GM18867 (cell line): ENCODE data around the gene TEX35.

ENCODE experiments used
- ATAC-seq: cut with Tn5 transposase; IDR thresholded peaks from one replicate; pipeline ENCODE4 v1.9.1; 2021; ENCODE audit warnings: mild to moderate bottlenecking, moderate library complexity; ENCODE audit not compliant: unreplicated experiment

The TEX35 gene

DNA sequence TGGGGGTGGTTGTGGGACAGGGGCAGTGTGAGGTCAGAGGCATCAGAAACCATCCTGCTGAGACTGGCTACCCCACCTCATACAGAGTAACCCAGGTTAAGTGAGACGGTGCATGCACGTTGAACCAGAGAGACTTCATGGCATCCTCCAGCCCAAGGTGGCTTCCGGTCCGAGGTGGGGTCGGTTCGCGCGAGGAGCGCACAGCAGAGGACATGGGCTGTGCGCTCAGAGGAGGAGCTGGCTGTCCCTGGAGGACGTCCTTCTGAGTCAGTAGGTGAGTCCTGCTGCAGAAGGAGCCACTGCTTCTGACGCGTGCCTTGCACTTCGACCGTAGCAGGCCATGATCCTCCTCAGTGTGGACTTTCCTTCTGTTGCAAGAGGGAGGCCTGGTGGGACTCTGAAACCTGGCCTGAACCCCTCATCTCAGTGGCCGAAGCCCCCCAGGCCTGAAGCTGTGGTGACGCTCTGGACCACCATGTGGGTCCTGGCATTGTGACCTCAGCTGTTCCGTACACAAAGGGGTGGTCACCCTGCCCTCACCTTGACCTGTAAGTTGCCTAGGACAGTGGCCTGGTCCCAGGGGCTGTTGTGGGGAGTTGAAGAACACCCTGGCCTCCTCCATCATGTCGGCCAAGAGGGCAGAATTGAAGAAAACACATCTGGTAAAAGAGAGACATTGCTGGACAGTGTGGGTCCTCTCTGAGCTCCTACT lies at the start of gene TEX35:
TEX35 (plus strand) TSS at position 544 of the 712 bp plus-strand sequence; CDS start at position 624, 80 bp downstream.
- ATAC-seq = no peak

DNA sequence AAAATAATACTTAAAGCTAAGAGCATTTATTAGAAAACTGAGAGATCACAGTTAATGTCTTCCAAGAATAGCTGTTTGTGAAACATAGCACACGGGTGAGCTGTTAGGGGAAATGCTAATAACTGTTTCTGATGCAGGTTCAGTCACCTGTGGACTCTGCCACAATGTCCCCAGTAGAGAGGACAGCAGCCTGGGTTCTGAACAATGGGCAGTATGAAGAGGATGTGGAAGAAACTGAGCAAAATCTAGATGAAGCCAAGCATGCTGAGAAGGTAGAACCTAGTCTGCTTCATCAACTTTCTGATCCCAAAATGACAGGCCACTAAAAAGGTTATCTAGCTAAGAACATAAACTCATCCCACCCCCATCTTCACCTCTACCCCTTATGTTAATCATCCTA lies 48.8 kb upstream of the TEX35 start:
- no peak for ATAC-seq

GRCh38 chr1:178464566-178464965 lies 48.3 kb upstream of the TEX35 start:
- no peak for ATAC-seq

DNA sequence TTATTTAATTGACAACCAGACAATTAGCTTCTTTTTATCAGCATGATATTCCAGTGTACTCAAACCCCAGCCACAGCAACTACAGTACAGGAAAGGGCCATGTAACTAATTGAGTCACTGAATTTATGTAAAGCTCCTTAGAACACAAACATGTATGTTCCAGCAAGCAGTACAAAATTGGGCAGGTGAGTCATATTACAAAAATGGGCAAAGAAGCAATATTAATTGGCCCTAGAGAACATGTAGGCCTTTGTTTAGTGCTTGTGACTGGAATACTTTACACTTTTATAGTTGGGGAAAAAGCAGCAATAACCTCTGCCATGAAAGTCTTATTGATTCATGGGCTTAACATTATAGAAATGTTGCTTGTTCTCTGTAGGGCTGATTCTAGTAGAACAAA lies 47.9 kb upstream of the TEX35 start:
- ATAC-seq = no peak

- no peak for ATAC-seq
Observed at GRCh38 chr1:178467837-178468236, 45.1 kb upstream of the TEX35 start.

- ATAC-seq = no peak
Observed at GRCh38 chr1:178470411-178470960, 42.4 kb upstream of the TEX35 start.

DNA sequence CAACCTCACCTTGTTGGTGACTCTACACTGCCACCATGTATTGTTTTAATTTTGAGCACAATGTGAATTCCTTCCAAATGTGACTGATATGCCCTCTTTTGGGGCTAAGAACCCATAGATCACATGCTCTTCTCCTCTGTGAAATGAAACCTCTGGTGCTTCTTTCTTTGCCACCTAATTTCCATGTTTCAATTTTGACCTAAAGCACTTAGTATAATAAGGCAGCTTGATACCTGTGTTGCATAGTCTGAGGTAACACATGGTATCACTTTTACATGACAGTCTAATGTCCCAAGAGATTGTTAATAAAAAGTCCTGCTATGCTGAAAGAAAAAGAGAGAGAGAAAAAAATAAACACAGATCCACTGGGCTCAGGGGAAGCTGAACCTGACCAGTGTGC lies 40.4 kb upstream of the TEX35 start:
- peak; percentile 53 for ATAC-seq

GRCh38 chr1:178477373-178477772 lies 35.5 kb upstream of the TEX35 start:
- ATAC-seq = no peak

DNA sequence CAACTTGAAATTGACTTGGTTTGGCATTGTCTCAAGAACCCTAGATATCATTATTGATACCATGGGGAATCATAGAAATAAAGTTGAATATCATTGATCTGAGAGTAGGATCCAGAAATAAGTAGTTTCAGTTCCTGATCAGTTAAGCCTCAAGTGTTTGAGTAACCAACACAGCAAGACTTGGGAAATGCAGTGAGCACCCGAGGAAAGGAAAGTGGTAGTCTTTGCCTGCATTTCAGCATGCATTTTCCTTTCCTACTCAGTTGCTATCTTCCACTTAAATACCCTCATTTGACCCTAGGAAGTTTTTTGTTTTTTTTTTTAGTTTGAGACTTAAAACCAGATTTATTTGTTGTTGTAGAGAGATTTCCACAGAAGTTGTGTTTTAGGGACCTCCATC lies 35.1 kb upstream of the TEX35 start:
- no peak for ATAC-seq

DNA sequence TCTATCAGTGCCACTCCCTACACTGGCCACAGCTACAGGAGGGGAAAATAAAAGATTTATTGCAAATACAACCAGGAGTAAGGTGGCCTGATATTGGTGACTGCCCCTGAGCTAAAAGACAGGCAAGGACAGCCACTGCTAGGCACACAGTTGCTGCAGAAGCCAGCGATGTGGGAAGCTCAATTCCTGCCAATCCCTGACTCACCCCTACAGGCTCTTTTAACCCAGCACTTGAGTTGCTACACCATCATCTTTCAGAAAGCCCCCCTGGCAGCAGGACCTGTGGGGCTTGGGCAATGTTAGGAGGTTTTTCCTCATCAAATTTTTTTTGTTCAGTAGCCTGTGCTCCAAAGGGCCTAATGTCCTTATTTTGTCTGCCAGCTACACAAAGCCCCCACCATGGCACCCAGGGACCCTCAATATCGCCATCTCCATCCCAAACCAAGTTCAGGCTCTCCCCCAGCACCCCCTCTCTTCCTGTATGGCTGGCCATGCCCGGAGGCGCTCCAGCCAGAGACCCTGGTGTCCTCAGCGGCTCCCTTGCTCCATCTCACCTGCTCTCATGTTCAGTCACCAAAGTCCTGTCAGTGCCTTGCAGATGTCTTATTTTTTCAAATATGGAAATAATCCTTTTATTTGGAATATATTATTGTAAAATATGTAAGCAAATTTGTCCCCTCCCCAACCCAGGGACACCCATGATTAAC lies 29.5 kb upstream of the TEX35 start:
- no peak for ATAC-seq

- no peak for ATAC-seq
Observed at GRCh38 chr1:178484698-178485225, 28.1 kb upstream of the TEX35 start.

GRCh38 chr1:178485541-178485981 lies 27.3 kb upstream of the TEX35 start:
- no peak for ATAC-seq

GRCh38 chr1:178486100-178487069 lies 26.5 kb upstream of the TEX35 start:
- no peak for ATAC-seq

DNA sequence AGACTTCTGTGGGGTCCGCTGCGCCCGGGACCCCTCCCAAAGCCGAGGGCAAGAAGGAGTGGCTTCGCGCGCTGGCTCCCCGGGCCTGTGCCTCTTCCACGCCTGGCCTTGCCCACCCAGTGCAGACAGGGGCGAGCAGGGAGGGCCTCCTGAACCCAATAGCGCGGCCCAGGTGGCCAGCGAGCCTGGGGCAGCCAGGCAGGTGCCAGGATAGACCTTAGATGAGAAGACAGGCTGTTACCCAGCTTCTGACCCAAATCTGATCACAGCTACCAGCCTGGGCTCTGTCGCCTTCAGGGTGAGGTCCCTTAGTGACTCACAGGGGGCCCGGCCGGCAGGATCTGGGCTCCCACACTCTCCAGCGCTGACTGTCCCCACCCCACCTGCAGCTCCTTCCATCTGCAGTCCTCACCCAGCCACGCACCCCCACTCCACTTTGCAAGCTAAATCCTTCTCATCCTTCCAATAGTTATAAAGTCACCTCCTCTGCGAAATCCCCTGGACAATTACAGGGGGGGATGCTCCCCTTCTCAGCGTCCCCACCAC lies 25.8 kb upstream of the TEX35 start:
- ATAC-seq = no peak

- no peak for ATAC-seq
Observed at GRCh38 chr1:178488393-178488792, 24.5 kb upstream of the TEX35 start.

GRCh38 chr1:178489399-178489798 lies 23.5 kb upstream of the TEX35 start:
- ATAC-seq = no peak

DNA sequence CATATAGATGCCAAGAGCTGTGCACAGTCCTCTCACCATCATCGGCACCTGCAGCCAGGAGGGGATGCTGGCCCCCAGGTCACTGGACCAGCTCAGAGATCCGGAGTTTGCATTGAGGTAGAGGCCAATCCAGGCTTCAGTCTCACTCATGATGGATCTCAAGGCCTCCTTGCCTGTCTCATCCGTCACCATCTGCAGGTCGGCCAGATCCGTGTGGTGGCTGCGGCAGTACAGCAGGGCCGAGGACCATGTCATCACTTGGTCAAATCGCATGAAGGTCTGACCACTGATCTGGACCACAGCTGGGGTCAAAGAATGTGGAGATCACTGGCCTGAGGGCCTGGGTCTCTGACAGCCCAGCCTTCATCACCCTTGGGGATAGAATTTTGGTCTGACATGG lies 22.8 kb upstream of the TEX35 start:
- ATAC-seq = no peak

GRCh38 chr1:178490967-178491366 lies 21.9 kb upstream of the TEX35 start:
- ATAC-seq = no peak

DNA sequence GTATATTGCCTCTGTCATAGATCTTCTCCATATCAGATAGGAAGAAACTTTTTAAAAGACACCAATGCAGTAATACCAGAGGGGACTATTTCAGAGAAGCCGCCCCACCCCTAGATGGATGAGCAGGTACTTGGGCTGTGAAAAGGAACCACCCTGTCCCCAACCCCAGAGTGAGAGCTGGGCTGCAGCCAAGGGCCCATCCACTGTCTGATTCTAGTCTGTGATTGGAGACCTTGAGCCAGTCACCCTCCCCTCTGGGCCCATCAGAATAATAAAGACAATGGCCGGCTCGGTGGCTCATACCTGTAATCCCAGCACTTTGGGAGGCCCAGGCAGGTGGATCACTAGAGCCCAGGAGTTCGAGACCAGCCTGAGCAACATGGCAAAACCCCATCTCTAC lies 21.2 kb upstream of the TEX35 start:
- no peak for ATAC-seq

DNA sequence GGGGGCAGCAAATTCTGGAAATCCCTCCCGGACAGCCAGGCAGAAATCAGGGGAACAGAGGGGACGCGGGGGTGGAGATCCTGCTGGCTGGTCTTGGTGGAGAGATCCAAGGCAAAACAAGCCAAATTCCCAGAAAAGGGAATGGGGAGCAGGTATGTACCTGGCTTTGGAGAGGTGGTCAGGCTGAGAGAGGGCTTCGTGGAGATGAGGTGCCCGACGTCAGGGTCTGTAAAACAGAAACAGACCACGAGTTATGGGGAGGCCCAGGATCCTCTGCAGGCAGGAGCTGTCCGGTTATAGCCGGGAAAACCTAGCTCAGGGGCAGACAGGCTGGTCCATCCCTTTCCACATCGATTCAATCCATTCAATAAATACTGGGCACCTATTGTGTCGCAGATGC lies 20.6 kb upstream of the TEX35 start:
- no peak for ATAC-seq
